Neural progenitor cell (in vitro differentiated cells): ENCODE measurements around the gene RALGDS. TPM values are rescaled to one million over a fixed set of nuclear protein-coding genes. Genes with fewer than 3 reads are reported as not detected.

Source experiments
- DNase-seq: peaks from one replicate; pipeline ENCODE4 v3.0.0-alpha.2; 2016; ENCODE audit warnings: low spot score
- H2AFZ ChIP-seq: fragments of 200-600 bp; sonication (generic); replicated peaks from 2 replicates; pipeline ENCODE4 v1.6.1; 2016; ENCODE audit warnings: antibody characterized with exemption
- H3F3A ChIP-seq: fragments of 200-600 bp; sonication (generic); 2 replicates; pipeline ENCODE4 v1.6.1; 2016; ENCODE audit warnings: antibody characterized with exemption, low read depth
- H3K27ac ChIP-seq: fragments of 200-600 bp; sonication (generic); 2 replicates; pipeline ENCODE4 v1.5.1; 2016; ENCODE audit warnings: mild to moderate bottlenecking
- H3K27me3 ChIP-seq: fragments of 200-600 bp; sonication (generic); 2 replicates; pipeline ENCODE4 v1.6.1; 2016; ENCODE audit warnings: mild to moderate bottlenecking, moderate library complexity
- H3K36me3 ChIP-seq: fragments of 200-600 bp; sonication (generic); 2 replicates; pipeline ENCODE4 v1.5.1; 2016
- H3K4me1 ChIP-seq: fragments of 200-600 bp; sonication (generic); 2 replicates; pipeline ENCODE4 v1.6.1; 2016; ENCODE audit warnings: mixed run types
- H3K4me2 ChIP-seq: fragments of 200-600 bp; sonication (generic); 2 replicates; pipeline ENCODE4 v1.6.1; 2016
- H3K4me3 ChIP-seq: fragments of 200-600 bp; sonication (generic); 2 replicates; pipeline ENCODE4 v1.5.1; 2016
- H3K79me2 ChIP-seq: fragments of 200-600 bp; sonication (generic); 2 replicates; pipeline ENCODE4 v1.6.1; 2016; ENCODE audit warnings: low read depth
- H3K9ac ChIP-seq: fragments of 200-600 bp; sonication (generic); 2 replicates; pipeline ENCODE4 v1.6.1; 2016
- H3K9me3 ChIP-seq: fragments of 200-600 bp; sonication (generic); 2 replicates; pipeline ENCODE4 v1.5.1; 2016; ENCODE audit warnings: low read depth
- H4K20me1 ChIP-seq: fragments of 200-600 bp; sonication (generic); 2 replicates; pipeline ENCODE4 v1.6.1; 2016; ENCODE audit warnings: low read depth
- H3K27ac Mint-ChIP-seq: 3 replicates; pipeline ENCODE4 v1.8.0; 2021; ENCODE audit warnings: mixed read lengths
- H3K27me3 Mint-ChIP-seq: 2 replicates; pipeline ENCODE4 v1.8.0; 2022; ENCODE audit warnings: low read depth, mild to moderate bottlenecking, inconsistent platforms, moderate library complexity, mixed read lengths; ENCODE audit not compliant: insufficient read depth
- H3K36me3 Mint-ChIP-seq: 3 replicates; pipeline ENCODE4 v1.8.0; 2021; ENCODE audit warnings: mixed read lengths
- H3K4me1 Mint-ChIP-seq: 3 replicates; pipeline ENCODE4 v1.8.0; 2021; ENCODE audit warnings: mixed read lengths
- H3K4me3 Mint-ChIP-seq: 3 replicates; pipeline ENCODE4 v1.8.0; 2021; ENCODE audit warnings: mild to moderate bottlenecking, moderate library complexity, mixed read lengths
- H3K9me3 Mint-ChIP-seq: 3 replicates; pipeline ENCODE4 v1.8.0; 2020; ENCODE audit warnings: mixed read lengths
- EZH2 ChIP-seq: fragments of 200-600 bp; sonication (generic); IDR thresholded peaks from 2 replicates; pipeline ENCODE4 v1.6.1; 2017; ENCODE audit warnings: antibody characterized with exemption, mild to moderate bottlenecking, moderate library complexity
- EZH2phosphoT487 ChIP-seq: fragments of 200-600 bp; sonication (generic); IDR thresholded peaks from 2 replicates; pipeline ENCODE4 v1.6.1; 2017; ENCODE audit warnings: antibody characterized with exemption
- total RNA-seq: library from RNA; depleted of rRNA; stranded (reverse); fragments of >200 nt; gene quantifications from 2 replicates; pipeline ENCODE4 v1.2.3, GENCODE V29; 2015; ENCODE audit warnings: low replicate concordance
- TF ChIP-seq, protein P1 (sequence below): fragments of 200-600 bp; sonication (generic); IDR thresholded peaks from 2 replicates; pipeline ENCODE4 v1.5.1; 2017; ENCODE audit warnings: antibody characterized with exemption, mild to moderate bottlenecking

RALGDS gene
- total RNA-seq, 1 donor from 2014 or later, result 24.1 TPM

DNA sequence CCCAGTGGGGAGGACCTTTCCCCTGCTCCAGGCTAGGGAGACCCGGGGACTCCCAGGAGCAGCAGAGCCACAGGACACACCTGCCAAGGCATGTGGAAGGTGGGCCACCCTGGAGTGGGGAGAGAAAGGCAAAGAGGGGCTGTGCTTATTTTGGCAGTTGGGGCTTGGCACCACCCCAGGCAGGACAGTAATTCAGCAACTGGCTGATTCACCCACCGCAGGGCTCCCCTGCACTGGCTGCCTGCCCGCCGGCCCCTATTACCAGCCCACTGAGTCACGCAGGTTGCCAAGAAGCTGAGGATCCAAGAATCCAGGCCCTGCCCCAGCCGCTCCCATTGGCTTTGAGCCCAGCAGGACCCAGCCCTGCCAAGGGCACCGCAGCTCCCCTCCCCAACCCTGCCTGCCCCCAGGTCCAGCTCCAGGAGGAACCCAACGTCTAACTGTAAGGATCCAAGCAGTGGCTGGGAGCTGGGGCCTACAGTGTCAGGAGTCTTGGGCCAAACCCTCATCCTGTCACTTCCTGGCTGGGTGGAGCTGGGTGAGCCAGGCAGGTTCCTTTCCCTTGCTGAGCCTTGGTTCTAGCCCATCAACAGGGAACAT lies 14.2 kb upstream of the RALGDS start:
- Histone ChIP-seq H3K9me3 (no peaks in the 10 kb centered on the region), H3K27ac (no peak overlapping the region), H3K4me1 (peaks cover 13% of the 10 kb centered on the region), H3K4me2 (no peak overlapping the region), H2AFZ (no peak overlapping the region), H3K36me3 (no peaks in the 10 kb centered on the region), H4K20me1 (peaks cover 99% of the 10 kb centered on the region), H3K4me3 (no peak overlapping the region), H3K9ac (no peak overlapping the region), H3K27me3 (no peaks in the 10 kb centered on the region), H3K79me2 (peaks cover 8% of the 10 kb centered on the region), H3F3A (no peaks in the 10 kb centered on the region)
- DNase-seq, result no peak
- peaks cover 9% of the 10 kb centered on the region for H3K27me3 Mint-ChIP-seq
- peak overlapping the region; percentile 69 for H3K27ac Mint-ChIP-seq
- H3K9me3 Mint-ChIP-seq, result no peaks in the 10 kb centered on the region
- H3K36me3 Mint-ChIP-seq, result no peaks in the 10 kb centered on the region
- TF ChIP-seq, protein P1, sequence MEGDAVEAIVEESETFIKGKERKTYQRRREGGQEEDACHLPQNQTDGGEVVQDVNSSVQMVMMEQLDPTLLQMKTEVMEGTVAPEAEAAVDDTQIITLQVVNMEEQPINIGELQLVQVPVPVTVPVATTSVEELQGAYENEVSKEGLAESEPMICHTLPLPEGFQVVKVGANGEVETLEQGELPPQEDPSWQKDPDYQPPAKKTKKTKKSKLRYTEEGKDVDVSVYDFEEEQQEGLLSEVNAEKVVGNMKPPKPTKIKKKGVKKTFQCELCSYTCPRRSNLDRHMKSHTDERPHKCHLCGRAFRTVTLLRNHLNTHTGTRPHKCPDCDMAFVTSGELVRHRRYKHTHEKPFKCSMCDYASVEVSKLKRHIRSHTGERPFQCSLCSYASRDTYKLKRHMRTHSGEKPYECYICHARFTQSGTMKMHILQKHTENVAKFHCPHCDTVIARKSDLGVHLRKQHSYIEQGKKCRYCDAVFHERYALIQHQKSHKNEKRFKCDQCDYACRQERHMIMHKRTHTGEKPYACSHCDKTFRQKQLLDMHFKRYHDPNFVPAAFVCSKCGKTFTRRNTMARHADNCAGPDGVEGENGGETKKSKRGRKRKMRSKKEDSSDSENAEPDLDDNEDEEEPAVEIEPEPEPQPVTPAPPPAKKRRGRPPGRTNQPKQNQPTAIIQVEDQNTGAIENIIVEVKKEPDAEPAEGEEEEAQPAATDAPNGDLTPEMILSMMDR, result no peak
- no peak for TF ChIP-seq EZH2phosphoT487
- TF ChIP-seq EZH2, result no peak
- H3K4me3 Mint-ChIP-seq, result no peak overlapping the region
- H3K4me1 Mint-ChIP-seq, result peaks cover 34% of the 10 kb centered on the region

DNA sequence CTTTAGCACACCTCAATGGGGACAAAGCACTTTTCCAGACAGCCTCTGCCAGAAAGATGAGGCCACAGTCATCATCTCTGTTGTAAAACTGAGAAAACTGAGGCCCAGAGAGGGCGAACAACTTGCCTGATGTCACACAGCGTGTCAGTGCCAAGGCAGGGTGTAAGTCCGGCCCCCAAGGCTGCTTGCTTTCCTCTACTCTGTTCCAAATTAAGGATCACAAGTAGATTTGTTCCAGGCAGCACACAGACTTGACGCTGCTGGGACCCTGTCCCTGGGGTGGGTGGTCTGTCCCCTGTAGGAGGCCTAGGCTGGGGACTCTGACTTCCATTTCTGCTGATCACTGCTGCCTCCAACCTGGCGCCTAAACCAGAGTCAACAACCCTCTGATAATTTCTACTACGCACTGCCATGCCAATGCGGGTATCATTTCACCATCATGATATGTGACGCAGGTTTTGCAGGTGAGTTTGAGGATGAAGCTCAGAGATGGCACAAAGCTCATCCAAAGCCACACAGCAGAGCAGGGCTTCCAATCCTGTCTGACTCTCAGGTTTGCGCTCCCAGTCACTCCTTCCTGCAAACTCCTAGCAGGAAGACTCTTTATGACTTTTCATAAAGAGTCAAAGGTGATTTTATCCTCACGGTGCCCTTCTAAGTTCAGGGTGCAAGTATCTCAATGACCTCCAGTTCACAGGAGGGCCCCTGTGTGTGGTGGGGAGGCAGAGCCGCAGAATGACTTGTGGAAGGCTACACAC lies 13.5 kb upstream of the RALGDS start:
- H3K4me1 ChIP-seq, result peaks cover 13% of the 10 kb centered on the region
- no peak for TF ChIP-seq EZH2phosphoT487
- TF ChIP-seq, protein P1, result no peak
- no peak for TF ChIP-seq EZH2
- no peaks in the 10 kb centered on the region for H3K36me3 ChIP-seq
- Mint-ChIP-seq H3K9me3 (no peaks in the 10 kb centered on the region), H3K4me3 (no peak overlapping the region), H3K27ac (peak overlapping the region; percentile 97), H3K4me1 (peaks cover 34% of the 10 kb centered on the region), H3K27me3 (peaks cover 9% of the 10 kb centered on the region), H3K36me3 (no peaks in the 10 kb centered on the region)
- H3K9me3 ChIP-seq, result no peaks in the 10 kb centered on the region
- peaks cover 98% of the 10 kb centered on the region for H4K20me1 ChIP-seq
- H3K4me2 ChIP-seq, result no peak overlapping the region
- H3F3A ChIP-seq, result no peaks in the 10 kb centered on the region
- H3K4me3 ChIP-seq, result no peak overlapping the region
- no peak overlapping the region for H3K9ac ChIP-seq
- H3K79me2 ChIP-seq, result peaks cover 8% of the 10 kb centered on the region
- no peak for DNase-seq
- H3K27ac ChIP-seq, result peak overlapping the region; percentile 47
- H2AFZ ChIP-seq, result no peak overlapping the region
- no peaks in the 10 kb centered on the region for H3K27me3 ChIP-seq

DNA sequence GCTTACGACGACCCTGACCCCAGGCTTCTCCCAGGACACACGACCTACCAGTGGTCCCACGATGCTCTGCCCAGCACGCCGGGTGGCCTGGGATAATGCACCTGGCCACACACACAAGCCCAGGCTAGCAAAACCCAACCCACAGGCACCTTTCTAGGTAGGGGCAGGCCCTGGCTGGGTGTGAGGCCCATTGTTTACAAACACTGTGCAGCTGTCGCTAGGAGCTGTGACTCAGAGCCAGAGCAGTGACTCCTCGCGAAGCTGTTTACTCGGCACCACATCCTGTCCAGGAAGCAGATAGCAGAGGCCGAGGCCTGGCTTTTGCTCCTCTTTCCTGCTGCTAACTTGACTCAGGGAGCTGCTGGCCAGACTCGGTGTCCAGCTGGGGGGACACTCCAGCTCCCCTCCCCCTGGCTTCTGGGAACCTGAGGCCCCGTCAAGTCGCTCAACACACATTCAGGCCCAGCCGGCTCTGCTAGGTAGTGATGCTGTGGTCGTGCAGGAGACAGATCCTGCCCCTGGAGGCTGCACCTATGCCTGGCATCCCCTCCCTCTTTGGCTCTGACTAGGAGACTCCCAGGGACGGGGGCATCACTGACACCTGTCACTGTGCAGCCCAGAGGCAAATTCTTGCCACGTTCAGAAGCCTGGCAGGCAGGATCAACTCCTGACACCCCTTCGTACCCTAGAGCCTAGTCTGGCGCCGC lies 12.8 kb upstream of the RALGDS start:
- Mint-ChIP-seq H3K4me3 (no peak overlapping the region), H3K27ac (peak overlapping the region; percentile 97), H3K4me1 (peaks cover 34% of the 10 kb centered on the region), H3K27me3 (peaks cover 8% of the 10 kb centered on the region), H3K9me3 (no peaks in the 10 kb centered on the region), H3K36me3 (no peaks in the 10 kb centered on the region)
- H3F3A ChIP-seq, result no peaks in the 10 kb centered on the region
- H3K9me3 ChIP-seq, result no peaks in the 10 kb centered on the region
- no peaks in the 10 kb centered on the region for H3K27me3 ChIP-seq
- no peaks in the 10 kb centered on the region for H3K36me3 ChIP-seq
- DNase-seq, result peak; percentile 43
- H3K27ac ChIP-seq, result peak overlapping the region; percentile 47
- H2AFZ ChIP-seq, result no peak overlapping the region
- H3K79me2 ChIP-seq, result peaks cover 8% of the 10 kb centered on the region
- H4K20me1 ChIP-seq, result peaks cover 98% of the 10 kb centered on the region
- H3K4me1 ChIP-seq, result peaks cover 13% of the 10 kb centered on the region
- H3K4me2 ChIP-seq, result no peak overlapping the region
- no peak overlapping the region for H3K4me3 ChIP-seq
- TF ChIP-seq EZH2 (no peak), EZH2phosphoT487 (no peak)
- H3K9ac ChIP-seq, result no peak overlapping the region
